Pulmonary artery endothelial cell (primary cell): ENCODE results near the gene ELP6. TPM values are rescaled to one million over a fixed set of nuclear protein-coding genes. Genes with fewer than 3 reads are reported as not detected.
"Not testable (repeated sequence)": the region's sequence is repeated elsewhere in the genome, so short reads cannot be mapped to it uniquely, and the experiment has no call there.

Source experiments
- DNase-seq: peaks from one replicate; pipeline ENCODE4 v3.0.0-alpha.2; 2011; ENCODE audit warnings: low read depth, low spot score
- total RNA-seq: library from RNA; depleted of rRNA; stranded (reverse); fragments of >200 nt; gene quantifications from 2 replicates; pipeline ENCODE4 v1.2.3, GENCODE V29; 2014

The ELP6 gene
- total RNA-seq, 1 donor from 2014 or later = 33.8 TPM

- no peak for DNase-seq
Observed at GRCh38 chr3:47464588-47464987, 48.9 kb downstream of the ELP6 start.

GRCh38 chr3:47459534-47460085 lies 53.9 kb downstream of the ELP6 start:
- DNase-seq = not testable (repeated sequence)

- DNase-seq = no peak
Observed at GRCh38 chr3:47456984-47457383, 56.5 kb downstream of the ELP6 start.

GRCh38 chr3:47455806-47456452 lies 57.6 kb downstream of the ELP6 start:
- no peak for DNase-seq

GRCh38 chr3:47452453-47453215 lies 60.9 kb downstream of the ELP6 start:
- no peak for DNase-seq

Other genes with a start within 250 kb of the ELP6 start
- gene KIF9, start 230.9 kb downstream of the ELP6 start, total RNA-seq = 10.0 and 11.7 TPM in 2 replicates
- gene KLHL18, start 230.8 kb downstream of the ELP6 start, total RNA-seq = 31.9 and 47.0 TPM in 2 replicates
- gene PTPN23, start 132.7 kb downstream of the ELP6 start, total RNA-seq = 11.6 and 15.6 TPM in 2 replicates
- gene SCAP, start 37.8 kb downstream of the ELP6 start, total RNA-seq = 44.4 and 69.7 TPM in 2 replicates
- gene CSPG5, start 65.2 kb upstream of the ELP6 start, total RNA-seq = 0.66 and 0.71 TPM in 2 replicates